ENCODE measurements around the gene C1orf174.

DNA sequence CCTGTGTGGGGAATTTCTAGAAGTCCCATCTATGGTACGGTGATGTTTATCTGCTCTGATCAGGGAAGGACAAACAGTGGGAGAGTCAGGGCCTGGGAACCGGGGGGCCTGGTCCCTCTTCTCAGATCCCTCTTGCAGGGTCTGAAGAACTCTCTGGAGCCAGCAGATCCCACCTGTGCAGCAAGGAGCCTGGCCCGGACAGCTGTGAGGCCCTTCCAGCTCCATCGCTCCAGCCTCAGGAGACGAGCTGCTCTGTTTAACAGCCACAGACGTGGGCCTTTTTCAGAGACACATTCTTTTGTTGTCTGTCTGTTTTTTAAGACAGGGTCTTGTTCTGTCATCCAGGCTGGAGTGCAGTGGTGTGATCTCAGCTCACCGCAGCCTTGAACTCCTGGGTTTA lies 14.5 kb downstream of the C1orf174 start:
- TF ChIP-seq, protein P1, sequence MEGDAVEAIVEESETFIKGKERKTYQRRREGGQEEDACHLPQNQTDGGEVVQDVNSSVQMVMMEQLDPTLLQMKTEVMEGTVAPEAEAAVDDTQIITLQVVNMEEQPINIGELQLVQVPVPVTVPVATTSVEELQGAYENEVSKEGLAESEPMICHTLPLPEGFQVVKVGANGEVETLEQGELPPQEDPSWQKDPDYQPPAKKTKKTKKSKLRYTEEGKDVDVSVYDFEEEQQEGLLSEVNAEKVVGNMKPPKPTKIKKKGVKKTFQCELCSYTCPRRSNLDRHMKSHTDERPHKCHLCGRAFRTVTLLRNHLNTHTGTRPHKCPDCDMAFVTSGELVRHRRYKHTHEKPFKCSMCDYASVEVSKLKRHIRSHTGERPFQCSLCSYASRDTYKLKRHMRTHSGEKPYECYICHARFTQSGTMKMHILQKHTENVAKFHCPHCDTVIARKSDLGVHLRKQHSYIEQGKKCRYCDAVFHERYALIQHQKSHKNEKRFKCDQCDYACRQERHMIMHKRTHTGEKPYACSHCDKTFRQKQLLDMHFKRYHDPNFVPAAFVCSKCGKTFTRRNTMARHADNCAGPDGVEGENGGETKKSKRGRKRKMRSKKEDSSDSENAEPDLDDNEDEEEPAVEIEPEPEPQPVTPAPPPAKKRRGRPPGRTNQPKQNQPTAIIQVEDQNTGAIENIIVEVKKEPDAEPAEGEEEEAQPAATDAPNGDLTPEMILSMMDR (IDR thresholded peaks at IDR 0.05): no peak
- TF ChIP-seq, protein P2, sequence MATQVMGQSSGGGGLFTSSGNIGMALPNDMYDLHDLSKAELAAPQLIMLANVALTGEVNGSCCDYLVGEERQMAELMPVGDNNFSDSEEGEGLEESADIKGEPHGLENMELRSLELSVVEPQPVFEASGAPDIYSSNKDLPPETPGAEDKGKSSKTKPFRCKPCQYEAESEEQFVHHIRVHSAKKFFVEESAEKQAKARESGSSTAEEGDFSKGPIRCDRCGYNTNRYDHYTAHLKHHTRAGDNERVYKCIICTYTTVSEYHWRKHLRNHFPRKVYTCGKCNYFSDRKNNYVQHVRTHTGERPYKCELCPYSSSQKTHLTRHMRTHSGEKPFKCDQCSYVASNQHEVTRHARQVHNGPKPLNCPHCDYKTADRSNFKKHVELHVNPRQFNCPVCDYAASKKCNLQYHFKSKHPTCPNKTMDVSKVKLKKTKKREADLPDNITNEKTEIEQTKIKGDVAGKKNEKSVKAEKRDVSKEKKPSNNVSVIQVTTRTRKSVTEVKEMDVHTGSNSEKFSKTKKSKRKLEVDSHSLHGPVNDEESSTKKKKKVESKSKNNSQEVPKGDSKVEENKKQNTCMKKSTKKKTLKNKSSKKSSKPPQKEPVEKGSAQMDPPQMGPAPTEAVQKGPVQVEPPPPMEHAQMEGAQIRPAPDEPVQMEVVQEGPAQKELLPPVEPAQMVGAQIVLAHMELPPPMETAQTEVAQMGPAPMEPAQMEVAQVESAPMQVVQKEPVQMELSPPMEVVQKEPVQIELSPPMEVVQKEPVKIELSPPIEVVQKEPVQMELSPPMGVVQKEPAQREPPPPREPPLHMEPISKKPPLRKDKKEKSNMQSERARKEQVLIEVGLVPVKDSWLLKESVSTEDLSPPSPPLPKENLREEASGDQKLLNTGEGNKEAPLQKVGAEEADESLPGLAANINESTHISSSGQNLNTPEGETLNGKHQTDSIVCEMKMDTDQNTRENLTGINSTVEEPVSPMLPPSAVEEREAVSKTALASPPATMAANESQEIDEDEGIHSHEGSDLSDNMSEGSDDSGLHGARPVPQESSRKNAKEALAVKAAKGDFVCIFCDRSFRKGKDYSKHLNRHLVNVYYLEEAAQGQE (IDR thresholded peaks at IDR 0.05; ENCODE audit: insufficient read depth in 1 of 2, low read depth in 2 of 2, low read length in 1 of 2): no peak
- TF ChIP-seq TCF7L2 (IDR thresholded peaks at IDR 0.05; ENCODE audit: low read depth, low read length): no peak

All from Panc1 (cell line).